SK-N-SH treated with all-trans-retinoic acid at 6 μM for 48 hours (cell line): ENCODE results near the gene RFX5.
"Not testable (repeated sequence)": the region's sequence is repeated elsewhere in the genome, so short reads cannot be mapped to it uniquely, and the experiment has no call there.

Source experiments
- ATAC-seq: fragments of 200-7000 bp; cut with Tn5 transposase; 3 replicates; pipeline ENCODE4 v1.9.1; 2020; ENCODE audit warnings: mild to moderate bottlenecking, moderate library complexity
- ARNTL ChIP-seq: fragments of 450-650 bp; formaldehyde crosslinking; IDR thresholded peaks from 2 replicates; pipeline ENCODE4 v1.5.0; 2020; ENCODE audit warnings: low read depth, mild to moderate bottlenecking, moderate library complexity, borderline replicate concordance
- BACH2 ChIP-seq: fragments of 250-450 bp; sonication (Bioruptor Pico); IDR thresholded peaks from 2 replicates; pipeline ENCODE4 v1.9.0; 2021; ENCODE audit warnings: mild to moderate bottlenecking, borderline replicate concordance
- CREB5 ChIP-seq: fragments of 250-450 bp; sonication (Bioruptor Pico); IDR thresholded peaks from 2 replicates; pipeline ENCODE4 v1.5.1; 2020; ENCODE audit warnings: low read depth, mild to moderate bottlenecking, moderate library complexity
- CSDC2 ChIP-seq: fragments of 250-450 bp; sonication (Bioruptor Pico); IDR thresholded peaks from 2 replicates; pipeline ENCODE4 v1.5.0; 2020; ENCODE audit warnings: mild to moderate bottlenecking, moderate library complexity
- ESRRG ChIP-seq: fragments of 250-450 bp; sonication (Bioruptor Pico); IDR thresholded peaks from 2 replicates; pipeline ENCODE4 v1.6.1; 2021; ENCODE audit warnings: mild to moderate bottlenecking
- GLIS3 ChIP-seq: fragments of 250-450 bp; sonication (Bioruptor Pico); IDR thresholded peaks from 2 replicates; pipeline ENCODE4 v1.5.0; 2020; ENCODE audit warnings: mild to moderate bottlenecking, moderate library complexity
- OSR1 ChIP-seq: fragments of 250-450 bp; sonication (Bioruptor Pico); IDR thresholded peaks from 2 replicates; pipeline ENCODE4 v1.8.0; 2022; ENCODE audit warnings: moderate library complexity, mild to moderate bottlenecking, inconsistent platforms
- PATZ1 ChIP-seq: fragments of 250-450 bp; sonication (Bioruptor Pico); IDR thresholded peaks from 2 replicates; pipeline ENCODE4 v1.8.0; 2020; ENCODE audit warnings: mild to moderate bottlenecking, moderate library complexity, borderline replicate concordance
- POU6F1 ChIP-seq: fragments of 250-450 bp; sonication (Bioruptor Pico); IDR thresholded peaks from 2 replicates; pipeline ENCODE4 v1.8.0; 2021; ENCODE audit warnings: low read depth, mild to moderate bottlenecking, moderate library complexity, borderline replicate concordance
- PPARA ChIP-seq: fragments of 250-450 bp; sonication (Bioruptor Pico); IDR thresholded peaks from 2 replicates; pipeline ENCODE4 v1.5.0; 2020; ENCODE audit warnings: mild to moderate bottlenecking, borderline replicate concordance
- RARB ChIP-seq: fragments of 250-450 bp; sonication (Bioruptor Pico); IDR thresholded peaks from 2 replicates; pipeline ENCODE4 v1.8.0; 2021; ENCODE audit warnings: mild to moderate bottlenecking, moderate library complexity
- SNAI2 ChIP-seq: fragments of 250-450 bp; sonication (Bioruptor Pico); IDR thresholded peaks from 2 replicates; pipeline ENCODE4 v1.5.0; 2020; ENCODE audit warnings: mild to moderate bottlenecking, moderate library complexity
- TCF4 ChIP-seq: fragments of 250-450 bp; sonication (Bioruptor Pico); IDR thresholded peaks from 2 replicates; pipeline ENCODE4 v1.8.0; 2021; ENCODE audit warnings: mild to moderate bottlenecking, moderate library complexity, borderline replicate concordance
- TOX ChIP-seq: fragments of 250-450 bp; sonication (Bioruptor Pico); IDR thresholded peaks from 2 replicates; pipeline ENCODE4 v1.8.0; 2021; ENCODE audit warnings: mild to moderate bottlenecking, moderate library complexity, borderline replicate concordance
- ZC3H10 ChIP-seq: fragments of 250-450 bp; sonication (Bioruptor Pico); IDR thresholded peaks from 2 replicates; pipeline ENCODE4 v1.5.1; 2021; ENCODE audit warnings: mild to moderate bottlenecking, moderate library complexity
- ZFP30 ChIP-seq: fragments of 450-650 bp; formaldehyde crosslinking; IDR thresholded peaks from 2 replicates; pipeline ENCODE4 v1.5.0; 2022; ENCODE audit warnings: mild to moderate bottlenecking, moderate library complexity
- ZNF565 ChIP-seq: fragments of 450-650 bp; formaldehyde crosslinking; conservative IDR thresholded peaks from 2 replicates; pipeline ENCODE4 v1.5.0; 2020; ENCODE audit warnings: low read depth, mild to moderate bottlenecking, moderate library complexity
- ZNF70 ChIP-seq: fragments of 450-650 bp; formaldehyde crosslinking; IDR thresholded peaks from 2 replicates; pipeline ENCODE4 v1.5.0; 2020; ENCODE audit warnings: mild to moderate bottlenecking, moderate library complexity
- ZNF8 ChIP-seq: fragments of 450-650 bp; formaldehyde crosslinking; IDR thresholded peaks from 2 replicates; pipeline ENCODE4 v1.5.0; 2020; ENCODE audit warnings: mild to moderate bottlenecking, moderate library complexity
- TF ChIP-seq, protein P1 (sequence below): fragments of 250-450 bp; sonication (Bioruptor Pico); IDR thresholded peaks from 2 replicates; pipeline ENCODE4 v1.5.0; 2020; ENCODE audit warnings: mild to moderate bottlenecking, moderate library complexity
- TF ChIP-seq, protein P2 (sequence below): fragments of 250-450 bp; sonication (Bioruptor Pico); IDR thresholded peaks from 2 replicates; pipeline ENCODE4 v1.5.1; 2021; ENCODE audit warnings: mild to moderate bottlenecking, moderate library complexity

The RFX5 gene

DNA sequence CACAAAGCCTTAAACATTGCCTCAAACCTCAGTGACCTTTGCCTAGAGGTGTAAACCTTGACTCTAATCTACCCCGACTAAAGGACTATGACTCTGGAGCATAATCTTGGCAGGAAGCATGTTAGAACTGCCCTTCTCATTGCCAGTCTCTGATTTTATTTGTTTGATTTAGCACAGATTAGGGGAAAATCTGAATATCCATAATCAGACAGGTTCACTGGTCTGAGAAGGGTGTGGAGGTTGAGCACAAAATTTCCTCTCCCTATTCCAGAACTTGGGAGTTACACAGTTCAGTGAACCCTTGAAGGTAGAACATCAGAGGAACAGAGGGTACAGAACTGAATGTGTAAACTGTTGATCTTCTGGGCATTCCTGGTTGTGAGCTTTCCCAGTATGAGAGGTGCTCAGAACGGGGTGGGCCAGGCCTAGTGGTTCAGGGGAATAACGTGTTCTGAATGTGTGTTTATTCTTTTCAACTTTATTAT is 44.1 kb upstream of the RFX5 start:
- TF ChIP-seq SNAI2 (CRISPR knock-in tag) (no peak), PPARA (CRISPR knock-in tag) (no peak), ZNF70 (CRISPR knock-in tag) (no peak), GLIS3 (CRISPR knock-in tag) (no peak), CREB5 (CRISPR knock-in tag) (no peak), PATZ1 (CRISPR knock-in tag) (no peak), RARB (CRISPR knock-in tag) (no peak)
- TF ChIP-seq, protein P1, sequence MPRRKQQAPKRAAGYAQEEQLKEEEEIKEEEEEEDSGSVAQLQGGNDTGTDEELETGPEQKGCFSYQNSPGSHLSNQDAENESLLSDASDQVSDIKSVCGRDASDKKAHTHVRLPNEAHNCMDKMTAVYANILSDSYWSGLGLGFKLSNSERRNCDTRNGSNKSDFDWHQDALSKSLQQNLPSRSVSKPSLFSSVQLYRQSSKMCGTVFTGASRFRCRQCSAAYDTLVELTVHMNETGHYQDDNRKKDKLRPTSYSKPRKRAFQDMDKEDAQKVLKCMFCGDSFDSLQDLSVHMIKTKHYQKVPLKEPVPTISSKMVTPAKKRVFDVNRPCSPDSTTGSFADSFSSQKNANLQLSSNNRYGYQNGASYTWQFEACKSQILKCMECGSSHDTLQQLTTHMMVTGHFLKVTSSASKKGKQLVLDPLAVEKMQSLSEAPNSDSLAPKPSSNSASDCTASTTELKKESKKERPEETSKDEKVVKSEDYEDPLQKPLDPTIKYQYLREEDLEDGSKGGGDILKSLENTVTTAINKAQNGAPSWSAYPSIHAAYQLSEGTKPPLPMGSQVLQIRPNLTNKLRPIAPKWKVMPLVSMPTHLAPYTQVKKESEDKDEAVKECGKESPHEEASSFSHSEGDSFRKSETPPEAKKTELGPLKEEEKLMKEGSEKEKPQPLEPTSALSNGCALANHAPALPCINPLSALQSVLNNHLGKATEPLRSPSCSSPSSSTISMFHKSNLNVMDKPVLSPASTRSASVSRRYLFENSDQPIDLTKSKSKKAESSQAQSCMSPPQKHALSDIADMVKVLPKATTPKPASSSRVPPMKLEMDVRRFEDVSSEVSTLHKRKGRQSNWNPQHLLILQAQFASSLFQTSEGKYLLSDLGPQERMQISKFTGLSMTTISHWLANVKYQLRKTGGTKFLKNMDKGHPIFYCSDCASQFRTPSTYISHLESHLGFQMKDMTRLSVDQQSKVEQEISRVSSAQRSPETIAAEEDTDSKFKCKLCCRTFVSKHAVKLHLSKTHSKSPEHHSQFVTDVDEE, result no peak
- TF ChIP-seq, protein P2, sequence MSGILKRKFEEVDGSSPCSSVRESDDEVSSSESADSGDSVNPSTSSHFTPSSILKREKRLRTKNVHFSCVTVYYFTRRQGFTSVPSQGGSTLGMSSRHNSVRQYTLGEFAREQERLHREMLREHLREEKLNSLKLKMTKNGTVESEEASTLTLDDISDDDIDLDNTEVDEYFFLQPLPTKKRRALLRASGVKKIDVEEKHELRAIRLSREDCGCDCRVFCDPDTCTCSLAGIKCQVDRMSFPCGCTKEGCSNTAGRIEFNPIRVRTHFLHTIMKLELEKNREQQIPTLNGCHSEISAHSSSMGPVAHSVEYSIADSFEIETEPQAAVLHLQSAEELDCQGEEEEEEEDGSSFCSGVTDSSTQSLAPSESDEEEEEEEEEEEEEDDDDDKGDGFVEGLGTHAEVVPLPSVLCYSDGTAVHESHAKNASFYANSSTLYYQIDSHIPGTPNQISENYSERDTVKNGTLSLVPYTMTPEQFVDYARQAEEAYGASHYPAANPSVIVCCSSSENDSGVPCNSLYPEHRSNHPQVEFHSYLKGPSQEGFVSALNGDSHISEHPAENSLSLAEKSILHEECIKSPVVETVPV (CRISPR knock-in tag), result no peak
- ATAC-seq, result no peak

DNA sequence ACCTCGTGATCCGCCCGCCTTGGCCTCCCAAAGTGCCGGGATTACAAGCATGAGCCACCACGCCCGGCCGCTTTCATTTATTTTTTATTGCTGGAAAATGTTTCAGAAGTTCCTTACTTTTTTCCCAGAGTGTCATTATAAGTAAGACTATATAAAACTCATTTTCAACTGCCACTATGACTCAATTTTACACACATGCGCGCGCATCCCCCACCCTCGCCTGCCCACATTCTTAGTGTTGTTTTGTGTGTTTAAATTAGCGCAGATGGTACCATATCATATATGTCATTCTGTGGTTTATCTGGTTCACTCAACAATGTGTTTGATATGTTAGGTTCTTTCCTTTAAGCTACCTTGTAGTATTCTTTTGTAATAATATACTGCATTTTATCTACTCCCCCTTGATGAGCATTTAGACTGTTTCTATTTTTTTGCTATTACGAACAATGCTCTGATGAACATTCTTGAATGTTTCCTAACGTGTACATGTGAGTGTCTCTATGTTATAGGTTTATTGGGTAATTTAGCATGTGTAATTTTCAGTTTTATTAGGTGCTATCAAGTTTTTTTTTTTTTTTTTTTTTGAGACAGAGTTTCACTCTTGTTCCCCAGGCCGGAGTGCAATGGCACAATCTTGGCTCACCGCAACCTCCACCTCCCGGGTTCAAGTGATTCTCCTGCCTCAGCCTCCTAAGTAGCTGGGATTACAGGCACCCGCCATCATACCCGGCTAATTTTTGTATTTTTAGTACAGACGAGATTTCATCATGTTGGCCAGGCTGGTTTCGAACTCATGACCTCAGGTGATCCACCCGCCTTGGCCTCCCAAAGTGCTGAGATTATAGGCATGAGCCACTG is 43.4 kb upstream of the RFX5 start:
- ATAC-seq, result not testable (repeated sequence)

DNA sequence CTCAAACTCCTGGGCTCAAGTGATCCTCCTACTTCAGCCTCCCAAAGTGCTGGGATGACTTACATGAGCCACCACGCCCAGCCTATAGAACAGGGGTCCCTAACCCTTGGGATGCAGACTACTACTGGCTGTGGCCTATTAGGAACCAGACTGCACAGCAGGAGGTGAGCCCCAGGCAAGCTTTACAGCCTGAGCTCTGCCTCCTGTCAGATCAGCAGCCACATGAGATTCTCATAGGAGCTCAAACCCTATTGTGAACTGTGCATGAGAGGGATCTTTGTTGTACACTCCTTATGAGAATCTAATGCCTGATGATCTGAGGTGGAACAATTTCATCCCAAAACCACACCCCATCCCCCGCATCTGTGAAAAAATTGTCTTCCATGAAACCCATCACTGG is 39.0 kb upstream of the RFX5 start:
- TF ChIP-seq POU6F1 (CRISPR knock-in tag), result no peak
- no peak for TF ChIP-seq SNAI2 (CRISPR knock-in tag)
- no peak for TF ChIP-seq CSDC2 (CRISPR knock-in tag)
- no peak for TF ChIP-seq ARNTL (CRISPR knock-in tag)
- TF ChIP-seq ZFP30 (CRISPR knock-in tag), result no peak
- TF ChIP-seq BACH2 (CRISPR knock-in tag), result no peak
- no peak for TF ChIP-seq OSR1 (CRISPR knock-in tag)
- no peak for TF ChIP-seq TOX (CRISPR knock-in tag)
- no peak for TF ChIP-seq ZNF565
- TF ChIP-seq, protein P2 (CRISPR knock-in tag), result no peak
- TF ChIP-seq TCF4 (CRISPR knock-in tag), result no peak
- TF ChIP-seq ZC3H10 (CRISPR knock-in tag), result no peak
- no peak for TF ChIP-seq PATZ1 (CRISPR knock-in tag)
- no peak for TF ChIP-seq ESRRG (CRISPR knock-in tag)
- TF ChIP-seq PPARA (CRISPR knock-in tag), result no peak
- TF ChIP-seq ZNF8 (CRISPR knock-in tag), result no peak
- no peak for TF ChIP-seq ZNF70 (CRISPR knock-in tag)
- ATAC-seq, result no peak
